Suppressor macrophage treated with lipopolysaccharide for 1 hour (primary cell): ENCODE data around the gene DOK5.
"Not testable (repeated sequence)": the region's sequence is repeated elsewhere in the genome, so short reads cannot be mapped to it uniquely, and the experiment has no call there.

Experiments used
- DNase-seq, 3 donors: peaks; one replicate each; pipeline ENCODE4 v3.0.0-alpha.2; 2020 to 2022

DOK5 gene

DNA sequence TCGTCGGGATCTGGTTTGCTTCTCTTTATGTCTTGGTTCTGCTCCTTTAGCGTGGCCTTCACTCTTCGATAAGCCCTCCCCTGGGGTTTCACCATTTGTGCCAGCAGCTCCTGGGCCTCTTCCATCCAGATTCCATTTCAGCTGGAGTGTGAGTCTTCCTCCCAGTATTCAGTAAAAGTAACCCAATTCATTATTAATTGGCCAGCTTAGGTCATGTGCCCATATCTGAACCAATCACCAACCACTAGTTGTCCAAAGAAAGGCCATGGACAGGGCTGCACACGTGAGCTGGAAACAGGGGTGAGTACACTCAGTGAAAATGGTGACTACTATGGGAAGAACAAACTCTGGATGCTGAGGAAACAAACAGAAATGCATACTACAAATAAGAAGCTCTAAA is 2.8 kb upstream of the DOK5 start:
- no peak for DNase-seq

- no peak for DNase-seq
Observed at GRCh38 chr20:54473340-54473739, 2.1 kb upstream of the DOK5 start.

DNA sequence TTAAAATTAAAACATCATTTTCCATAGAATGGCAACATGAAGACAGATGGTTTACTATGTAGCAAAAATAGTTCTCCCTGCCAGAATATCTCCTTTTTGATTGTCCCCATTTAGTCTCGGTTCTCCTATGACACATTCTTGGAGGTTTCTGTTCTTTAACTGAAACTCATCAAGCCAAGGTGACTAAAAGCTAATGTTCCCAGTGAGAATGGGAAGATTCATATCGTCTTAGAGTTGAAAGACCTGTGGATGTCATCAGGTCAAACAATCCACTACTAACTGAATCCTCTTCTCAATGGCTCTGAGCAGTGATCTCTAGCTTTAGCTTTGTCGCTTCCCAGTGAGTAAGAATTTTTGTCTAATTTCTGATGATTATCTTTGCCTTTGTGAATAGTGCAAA is 1.3 kb upstream of the DOK5 start:
- no peak for DNase-seq

DNA sequence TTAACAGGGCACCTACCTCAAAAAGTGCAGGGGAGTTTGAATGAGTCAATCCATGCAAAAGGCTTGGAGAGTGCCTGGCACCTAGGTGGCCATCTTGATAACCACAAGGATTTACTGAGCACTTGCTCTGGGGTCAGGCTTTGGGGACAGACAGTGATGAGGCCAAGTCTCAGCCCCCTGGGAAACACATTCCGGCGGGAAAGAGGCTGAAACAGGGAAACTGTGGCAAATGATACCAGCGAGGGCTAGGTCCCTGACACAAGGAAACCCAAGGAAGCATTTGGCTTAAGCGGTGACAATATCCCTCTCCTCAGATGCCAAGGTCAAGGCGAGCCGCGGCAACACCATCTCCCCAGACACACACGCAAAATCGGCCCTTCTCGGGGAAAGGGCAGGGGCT is 527 bp upstream of the DOK5 start:
- no peak for DNase-seq

GRCh38 chr20:54476169-54477009 is 996 bp downstream of the DOK5 start:
- DNase-seq: no peak

DNA sequence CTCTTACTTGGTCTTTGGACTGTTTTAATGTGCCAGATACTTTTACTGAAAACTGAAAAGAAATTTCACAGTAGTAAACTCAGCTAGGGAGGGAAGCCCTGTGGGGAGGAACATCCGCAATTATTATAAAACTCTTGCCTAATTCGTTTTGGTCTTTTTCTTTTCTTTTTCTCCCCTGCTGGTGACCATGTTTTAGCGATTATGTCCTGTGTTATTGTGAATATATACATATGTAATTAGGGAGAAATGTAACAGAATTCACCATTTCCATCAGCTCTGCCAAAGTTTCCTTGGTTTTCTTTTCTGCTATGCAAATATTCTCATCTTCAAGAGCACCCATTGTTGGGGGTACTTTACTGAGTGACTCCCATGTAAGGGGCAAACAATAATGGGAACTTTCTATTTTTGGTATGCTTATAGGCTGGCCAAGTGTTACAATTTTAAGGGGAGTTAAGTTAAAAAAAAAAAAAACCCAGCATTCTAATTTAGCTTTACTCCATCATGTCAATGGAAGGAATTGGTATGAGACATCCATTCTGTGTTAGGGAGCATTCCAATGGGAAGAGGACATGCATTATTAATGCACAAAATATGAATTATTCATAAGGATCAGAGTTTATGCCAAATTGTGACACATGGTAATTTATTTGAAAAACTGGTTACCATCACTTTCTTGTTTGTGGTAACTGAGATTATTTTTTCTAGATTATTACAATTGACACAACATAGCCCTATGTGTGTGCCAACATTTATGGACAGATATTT is 2.0 kb downstream of the DOK5 start:
- DNase-seq: no peak

- DNase-seq: peak in 1 of 3 donors; percentile 12
Observed at GRCh38 chr20:54479138-54479906, 3.9 kb downstream of the DOK5 start.

- not testable (repeated sequence) for DNase-seq
Observed at GRCh38 chr20:54479937-54480336, 4.5 kb downstream of the DOK5 start.

GRCh38 chr20:54481442-54481841 is 6.0 kb downstream of the DOK5 start:
- DNase-seq: no peak

DNA sequence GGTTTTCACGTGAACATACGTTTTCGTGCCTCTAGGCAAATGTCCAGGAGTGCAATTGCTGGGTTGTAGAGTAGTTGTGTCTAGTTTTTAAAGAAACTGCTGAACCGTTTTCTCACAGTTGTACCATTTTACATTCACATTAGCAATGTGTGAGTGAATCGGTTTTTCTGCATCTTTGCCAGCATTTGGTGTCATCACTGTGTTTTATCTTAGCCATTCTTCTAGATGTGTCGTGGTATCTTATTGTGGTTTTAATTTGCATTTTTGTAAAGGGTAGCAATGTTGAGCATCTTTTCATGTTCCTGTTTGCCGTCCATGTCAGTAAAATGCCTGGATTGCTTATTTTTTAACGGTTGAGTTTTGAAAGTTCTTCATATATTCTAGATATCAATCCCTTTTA is 10.2 kb downstream of the DOK5 start:
- DNase-seq: no peak

DNA sequence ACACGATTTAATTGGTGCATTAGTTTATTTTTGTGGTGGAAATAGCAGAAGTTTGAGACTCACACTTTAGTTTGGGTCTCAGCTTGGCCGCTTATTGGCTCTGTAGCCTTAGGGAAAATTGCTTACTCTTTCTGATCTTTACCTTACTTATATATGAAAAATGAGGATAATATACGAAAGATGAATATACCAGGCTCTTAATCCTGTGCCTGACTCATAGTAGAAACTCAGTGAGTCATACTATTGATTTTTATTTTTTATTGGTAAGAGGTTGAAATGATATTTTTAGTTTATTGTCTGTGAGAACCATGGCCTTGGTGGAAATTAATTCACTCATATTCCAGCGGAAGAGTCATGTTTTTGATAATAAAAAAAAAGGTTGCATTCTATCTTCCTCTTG is 11.2 kb downstream of the DOK5 start:
- no peak for DNase-seq

DNA sequence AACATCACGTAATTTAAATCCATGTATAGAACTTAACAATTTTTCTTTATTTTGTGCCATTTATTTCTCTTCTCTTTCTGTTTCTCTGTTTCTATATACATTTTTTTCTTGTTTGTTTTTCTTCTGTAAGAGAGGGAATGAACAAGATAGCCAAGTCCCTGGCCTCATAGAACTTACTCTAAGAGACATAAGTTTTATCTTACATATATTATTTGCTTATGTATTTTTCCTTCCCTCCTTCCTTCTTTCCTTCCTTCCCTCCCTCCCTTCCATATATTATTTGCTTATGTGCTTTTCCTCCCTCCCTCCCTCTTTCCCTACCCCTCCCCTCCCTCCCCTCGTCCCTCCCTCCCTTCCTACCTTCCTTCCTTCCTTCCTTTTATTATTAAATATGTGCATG is 13.0 kb downstream of the DOK5 start:
- DNase-seq: no peak

- DNase-seq: no peak
Observed at GRCh38 chr20:54491506-54491905, 16.1 kb downstream of the DOK5 start.

GRCh38 chr20:54494303-54495006 is 19.1 kb downstream of the DOK5 start:
- no peak for DNase-seq

DNA sequence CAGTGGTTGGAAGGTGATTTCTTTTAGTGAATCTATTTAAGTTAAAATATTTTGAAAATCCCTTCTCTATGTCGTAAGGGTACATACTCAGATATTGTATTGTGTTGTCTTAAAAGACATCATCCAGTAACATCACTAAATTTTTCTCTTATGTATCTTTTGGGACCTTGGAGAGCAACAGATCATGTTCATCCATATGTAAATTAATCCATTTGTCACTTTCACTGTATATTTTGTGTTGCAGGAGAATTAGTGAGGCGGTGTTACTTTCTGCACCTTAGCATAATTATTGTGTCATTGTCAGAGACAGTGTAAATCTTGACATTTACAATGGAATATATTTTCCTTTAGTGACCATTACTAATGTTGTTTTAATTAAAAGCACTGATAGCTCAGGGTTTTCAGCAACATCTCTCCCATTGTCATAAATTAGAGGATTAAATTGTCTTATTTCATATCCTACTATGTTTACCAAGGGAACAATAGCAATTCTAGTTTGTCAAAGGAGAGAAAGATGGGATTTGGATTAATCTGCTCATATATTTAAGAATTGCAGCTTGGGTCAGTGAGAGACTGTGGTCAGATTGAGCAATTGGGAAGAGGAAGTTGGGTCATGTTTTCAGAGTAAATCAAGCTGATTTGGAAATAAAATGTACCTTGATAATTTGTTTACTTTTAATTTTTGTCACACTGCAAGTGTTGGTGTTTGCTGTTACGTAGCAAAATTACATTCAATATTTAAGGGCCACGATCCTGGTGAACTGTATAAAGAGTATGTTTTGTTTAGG is 22.7 kb downstream of the DOK5 start:
- DNase-seq: peak; percentile 5 to 35 (median 21)

DNA sequence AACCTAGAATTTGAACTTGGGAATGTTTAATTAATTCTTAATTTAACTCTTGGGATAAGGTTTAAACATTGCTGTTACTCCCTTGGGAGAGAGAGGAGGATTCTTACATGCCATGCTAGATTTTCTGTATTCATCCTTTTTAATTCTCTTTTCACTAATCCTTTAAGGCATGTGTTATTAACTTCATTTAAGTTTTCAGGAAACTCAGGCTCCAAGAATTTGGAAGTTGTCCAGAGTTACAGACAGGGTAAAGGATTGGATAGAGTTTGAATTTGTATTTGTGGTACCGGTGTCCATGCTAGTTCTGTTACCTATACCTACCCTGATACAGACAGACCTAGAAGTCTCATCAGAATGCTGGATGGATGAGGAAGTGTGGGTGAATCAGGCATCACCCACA is 23.7 kb downstream of the DOK5 start:
- DNase-seq: no peak

DNA sequence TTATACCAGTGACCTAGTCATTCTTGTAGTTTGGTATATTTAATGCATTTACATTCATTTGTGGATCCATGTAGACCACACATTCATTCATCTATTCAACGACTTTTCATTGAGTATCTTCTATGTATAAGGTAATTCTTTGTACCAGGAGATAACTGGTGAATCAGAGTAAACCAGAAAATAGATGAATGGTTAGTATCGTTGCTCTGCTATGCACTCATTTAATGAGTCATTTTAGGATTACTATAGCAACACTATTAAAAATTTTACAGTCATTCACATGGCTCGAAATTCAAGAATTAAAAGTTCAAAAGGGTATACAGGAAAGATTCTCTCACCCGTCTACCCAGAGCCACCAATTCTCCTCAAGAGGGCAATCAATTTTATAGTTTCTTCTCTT is 26.8 kb downstream of the DOK5 start:
- DNase-seq: no peak

DNA sequence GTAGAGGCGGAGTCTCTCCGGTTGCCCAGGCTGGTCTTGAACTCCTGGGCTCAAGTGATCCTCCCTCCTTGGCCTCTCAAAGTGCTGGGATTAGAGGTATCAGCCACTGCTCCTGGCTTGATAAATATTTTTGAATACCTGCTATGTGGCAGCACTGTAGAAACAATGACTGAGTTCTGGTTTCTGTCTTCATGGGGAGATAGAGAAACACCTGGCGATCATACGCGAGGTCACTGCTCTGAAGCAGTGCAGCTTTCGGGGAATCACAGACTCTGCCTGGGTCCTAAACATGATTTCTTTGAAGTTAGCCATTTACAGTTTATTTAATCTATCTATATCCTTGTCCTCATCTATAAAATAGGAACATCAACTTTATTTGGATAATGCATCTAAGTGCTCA is 31.2 kb downstream of the DOK5 start:
- DNase-seq: no peak

GRCh38 chr20:54510541-54511129 is 35.2 kb downstream of the DOK5 start:
- no peak for DNase-seq

GRCh38 chr20:54512694-54513093 is 37.3 kb downstream of the DOK5 start:
- DNase-seq: no peak

- DNase-seq: no peak
Observed at GRCh38 chr20:54514028-54514607, 38.7 kb downstream of the DOK5 start.
